Endodermal cell (in vitro differentiated cells): ENCODE data around the gene PPP2R5B. TPM values are rescaled to one million over a fixed set of nuclear protein-coding genes. Genes with fewer than 3 reads are reported as not detected.

ENCODE experiments used
- DNase-seq: peaks from one replicate; pipeline ENCODE4 v3.0.0-alpha.2; 2017
- H3K27ac ChIP-seq: 2 replicates; pipeline ENCODE4 v1.5.1; 2013; ENCODE audit warnings: mild to moderate bottlenecking, low read depth, low read length, moderate library complexity
- H3K27me3 ChIP-seq: 2 replicates; pipeline ENCODE4 v1.6.1; 2013; ENCODE audit warnings: mild to moderate bottlenecking, low read length, moderate library complexity; ENCODE audit not compliant: insufficient read depth, control insufficient read depth, poor library complexity, severe bottlenecking
- H3K36me3 ChIP-seq: 2 replicates; pipeline ENCODE4 v1.7.0; 2013; ENCODE audit warnings: mild to moderate bottlenecking, low read length, moderate library complexity; ENCODE audit not compliant: control insufficient read depth, insufficient read depth
- H3K4me1 ChIP-seq: one replicate; pipeline ENCODE4 v1.7.0; 2013; ENCODE audit warnings: low read length; ENCODE audit not compliant: control insufficient read depth, insufficient read depth
- H3K4me3 ChIP-seq: 2 replicates; pipeline ENCODE4 v1.5.1; 2013; ENCODE audit warnings: mild to moderate bottlenecking, low read length, moderate library complexity
- H3K9ac ChIP-seq: 2 replicates; pipeline ENCODE4 v1.6.1; 2013; ENCODE audit warnings: mild to moderate bottlenecking, low read length, moderate library complexity; ENCODE audit not compliant: poor library complexity, severe bottlenecking; ENCODE audit errors: extremely low read depth
- H3K9me3 ChIP-seq: 2 replicates; pipeline ENCODE4 v1.6.1; 2013; ENCODE audit warnings: mild to moderate bottlenecking, low read length, moderate library complexity; ENCODE audit not compliant: control insufficient read depth
- H3K27ac Mint-ChIP-seq: 2 replicates; pipeline ENCODE4 v1.8.0; 2020; ENCODE audit warnings: mixed read lengths
- H3K27me3 Mint-ChIP-seq: 2 replicates; pipeline ENCODE4 v1.8.0; 2021; ENCODE audit warnings: mild to moderate bottlenecking, mixed read lengths; ENCODE audit not compliant: insufficient read depth
- H3K36me3 Mint-ChIP-seq: 2 replicates; pipeline ENCODE4 v1.8.0; 2020; ENCODE audit warnings: low read depth, mixed read lengths
- H3K4me1 Mint-ChIP-seq: 2 replicates; pipeline ENCODE4 v1.8.0; 2020; ENCODE audit warnings: mixed read lengths
- H3K4me3 Mint-ChIP-seq: 2 replicates; pipeline ENCODE4 v1.8.0; 2020; ENCODE audit warnings: mild to moderate bottlenecking, moderate library complexity, mixed read lengths
- H3K9me3 Mint-ChIP-seq: 2 replicates; pipeline ENCODE4 v1.8.0; 2020; ENCODE audit warnings: mild to moderate bottlenecking, mixed read lengths
- CTCF ChIP-seq: fragments of 200-600 bp; sonication (generic); conservative IDR thresholded peaks from 2 replicates; pipeline ENCODE4 v1.5.0; 2021; ENCODE audit warnings: antibody characterized with exemption, mild to moderate bottlenecking
- WGBS, 2 experiments: methylation state at CpG; one replicate each; pipeline versions ENCODE4 v1.1.5 to v1.1.7; 2013; ENCODE audit warnings: missing lambda C conversion rate in 2 of 2, mixed read lengths in 1 of 2; ENCODE audit not compliant: insufficient coverage in 1 of 2, insufficient read length in 1 of 2; 5-methylcytosine and 5-hydroxymethylcytosine counted together
- total RNA-seq, 2 donors: library from RNA; stranded (reverse); fragmentation: NEBNext Ultra II Directional in 1 of 2; extraction: Animal tissue kit (Norgen Biotek cat#: 25700) in 1 of 2; gene quantifications; 2 replicates in 1 of 2; 3 replicates in 1 of 2; pipeline ENCODE4 v1.2.1, GENCODE V29; 2021

PPP2R5B gene
- total RNA-seq, 2 donors from 2014 or later, result 2.8 to 3.3 TPM

- H3K36me3 ChIP-seq, result no peaks in the 10 kb centered on the region
- peaks cover 5% of the 10 kb centered on the region for H3K4me1 Mint-ChIP-seq
- peak; percentile 45 for DNase-seq
- H3K9me3 ChIP-seq, result no peaks in the 10 kb centered on the region
- H3K27me3 Mint-ChIP-seq, result peaks cover 38% of the 10 kb centered on the region
- H3K36me3 Mint-ChIP-seq, result no peaks in the 10 kb centered on the region
- peak overlapping the region; percentile 70 for H3K4me3 Mint-ChIP-seq
- no peak overlapping the region for H3K27ac Mint-ChIP-seq
- TF ChIP-seq CTCF, result no peak
- 71 to 85% methylated on average over 7 to 24 of the region's 24 CpGs for WGBS, 2 experiments
- peaks cover 45% of the 10 kb centered on the region for H3K27me3 ChIP-seq
- H3K9ac ChIP-seq, result no peak overlapping the region
- no peaks in the 10 kb centered on the region for H3K9me3 Mint-ChIP-seq
- no peak overlapping the region for H3K4me3 ChIP-seq
- no peak overlapping the region for H3K27ac ChIP-seq
- no peaks in the 10 kb centered on the region for H3K4me1 ChIP-seq
These were observed 1.3 kb downstream of the PPP2R5B start for GRCh38 chr11:64925536-64926436.

- H3K27ac ChIP-seq, result no peak overlapping the region
- Mint-ChIP-seq H3K4me1 (peaks cover 4% of the 10 kb centered on the region), H3K4me3 (no peak overlapping the region), H3K27me3 (peaks cover 29% of the 10 kb centered on the region), H3K27ac (no peak overlapping the region), H3K36me3 (no peaks in the 10 kb centered on the region), H3K9me3 (no peaks in the 10 kb centered on the region)
- peak; percentile 37 for DNase-seq
- no peak overlapping the region for H3K4me3 ChIP-seq
- H3K36me3 ChIP-seq, result no peaks in the 10 kb centered on the region
- no peak overlapping the region for H3K9ac ChIP-seq
- H3K27me3 ChIP-seq, result peaks cover 37% of the 10 kb centered on the region
- WGBS, 2 experiments, result 90 to 93% methylated on average over 9 to 22 of the region's 22 CpGs
- H3K4me1 ChIP-seq, result no peaks in the 10 kb centered on the region
- no peak for TF ChIP-seq CTCF
- H3K9me3 ChIP-seq, result no peaks in the 10 kb centered on the region
These were observed 2.2 kb downstream of the PPP2R5B start for GRCh38 chr11:64926689-64927088.

GRCh38 chr11:64928957-64929356, 4.5 kb downstream of the PPP2R5B start:
- WGBS, 2 experiments, result 90 to 93% methylated on average over 1 to 2 of the region's 2 CpGs
- peaks cover 19% of the 10 kb centered on the region for H3K27me3 Mint-ChIP-seq
- no peak for TF ChIP-seq CTCF
- no peak overlapping the region for H3K4me3 ChIP-seq
- no peak overlapping the region for H3K4me3 Mint-ChIP-seq
- DNase-seq, result no peak
- H3K4me1 Mint-ChIP-seq, result peaks cover 4% of the 10 kb centered on the region
- no peaks in the 10 kb centered on the region for H3K9me3 Mint-ChIP-seq
- peaks cover 18% of the 10 kb centered on the region for H3K27me3 ChIP-seq
- no peak overlapping the region for H3K27ac Mint-ChIP-seq
- no peak overlapping the region for H3K27ac ChIP-seq
- no peak overlapping the region for H3K9ac ChIP-seq
- no peaks in the 10 kb centered on the region for H3K4me1 ChIP-seq
- no peaks in the 10 kb centered on the region for H3K9me3 ChIP-seq
- no peaks in the 10 kb centered on the region for H3K36me3 ChIP-seq
- H3K36me3 Mint-ChIP-seq, result no peaks in the 10 kb centered on the region
